HUES64 (cell line): ENCODE measurements around the gene TFAM.
"Not testable (repeated sequence)": the region's sequence is repeated elsewhere in the genome, so short reads cannot be mapped to it uniquely, and the experiment has no call there.

Source experiments
- H3K27ac ChIP-seq: 2 replicates; pipeline ENCODE4 v1.7.0; 2013; ENCODE audit warnings: low read depth, low read length, inconsistent platforms
- H3K27me3 ChIP-seq: 2 replicates; pipeline ENCODE4 v1.6.1; 2013; ENCODE audit warnings: mild to moderate bottlenecking, low read length; ENCODE audit not compliant: insufficient read depth
- H3K36me3 ChIP-seq: 2 replicates; pipeline ENCODE4 v1.6.1; 2013; ENCODE audit warnings: mild to moderate bottlenecking, low read length; ENCODE audit not compliant: insufficient read depth
- H3K4me1 ChIP-seq: 2 replicates; pipeline ENCODE4 v1.6.1; 2013; ENCODE audit warnings: mild to moderate bottlenecking, low read length, moderate library complexity; ENCODE audit not compliant: insufficient read depth
- H3K4me3 ChIP-seq: 2 replicates; pipeline ENCODE4 v1.5.1; 2013; ENCODE audit warnings: mild to moderate bottlenecking, low read length, moderate library complexity
- H3K9ac ChIP-seq: 2 replicates; pipeline ENCODE4 v1.6.1; 2013; ENCODE audit warnings: mild to moderate bottlenecking, low read depth, low read length
- H3K9me3 ChIP-seq: 2 replicates; pipeline ENCODE4 v1.6.1; 2013; ENCODE audit warnings: low read depth, low read length; ENCODE audit not compliant: insufficient read depth
- WGBS: fragments of 150-250, 120-280 bp; methylation state at CpG from one replicate; pipeline ENCODE4 v1.1.7; 2013; ENCODE audit warnings: missing lambda C conversion rate; 5-methylcytosine and 5-hydroxymethylcytosine counted together

Gene TFAM

DNA sequence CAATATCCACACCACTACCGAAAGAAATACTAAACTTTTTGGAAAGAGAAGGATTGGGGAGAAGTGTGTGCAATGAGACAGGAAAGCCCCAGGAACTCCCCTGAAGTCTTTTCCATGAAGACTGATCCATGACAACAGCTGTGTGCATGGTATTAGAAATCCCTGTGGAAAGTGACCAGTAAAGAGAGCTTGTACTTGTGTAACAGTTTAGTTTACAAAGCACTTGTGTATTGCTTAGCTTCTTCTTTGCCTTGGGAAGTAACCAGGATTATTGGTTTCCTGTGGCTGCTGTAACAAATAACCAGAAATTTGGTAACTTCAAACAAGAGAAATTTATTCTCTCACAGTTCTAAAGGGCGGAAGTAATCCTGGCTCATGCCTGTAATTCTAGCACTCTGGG lies 18.8 kb downstream of the TFAM start:
- WGBS = 98% methylated on average over 2 of the region's 2 CpGs
- no peaks in the 10 kb centered on the region for H3K9me3 ChIP-seq
- H3K27me3 ChIP-seq = no peaks in the 10 kb centered on the region
- H3K36me3 ChIP-seq = peaks cover 2% of the 10 kb centered on the region; the same call in 1 of the 2 replicates
- H3K9ac ChIP-seq = no peak overlapping the region
- no peak overlapping the region for H3K27ac ChIP-seq
- no peaks in the 10 kb centered on the region for H3K4me1 ChIP-seq
- H3K4me3 ChIP-seq = no peak overlapping the region

- Histone ChIP-seq H3K27me3 (no peaks in the 10 kb centered on the region), H3K9ac (no peak overlapping the region), H3K27ac (no peak overlapping the region), H3K36me3 (no peaks in the 10 kb centered on the region), H3K4me1 (peaks cover 9% of the 10 kb centered on the region; the same call in 1 of the 2 replicates), H3K4me3 (no peak overlapping the region), H3K9me3 (no peaks in the 10 kb centered on the region)
- WGBS = 81% methylated on average over 4 of the region's 4 CpGs
Measured at GRCh38 chr10:58409956-58410610, 24.9 kb downstream of the TFAM start.

DNA sequence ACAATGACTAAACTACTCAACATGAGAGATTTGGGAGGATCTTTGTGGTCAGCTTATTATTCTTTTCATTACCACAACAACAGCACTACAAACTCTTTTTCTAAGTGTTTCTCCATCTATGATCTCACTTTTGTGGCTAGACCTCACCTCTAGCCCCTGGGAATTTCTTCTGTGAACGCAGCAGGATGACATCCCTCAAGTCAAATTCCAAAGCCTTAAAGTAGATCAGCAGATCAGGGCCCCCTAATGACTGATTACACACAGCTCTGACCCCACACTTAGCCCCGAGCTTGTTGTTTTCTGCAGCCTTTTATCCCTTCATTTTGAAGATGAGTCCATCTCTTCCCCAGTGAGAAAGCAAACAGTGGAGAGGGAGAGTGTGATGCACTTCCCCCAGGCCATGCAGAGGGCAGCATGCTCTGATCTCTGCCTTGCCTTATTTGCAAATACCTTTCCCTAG lies 27.3 kb downstream of the TFAM start:
- WGBS = 25% methylated on average over 2 of the region's 2 CpGs
- H3K4me1 ChIP-seq = peaks cover 9% of the 10 kb centered on the region; the same call in 1 of the 2 replicates
- H3K9me3 ChIP-seq = no peaks in the 10 kb centered on the region
- no peaks in the 10 kb centered on the region for H3K36me3 ChIP-seq
- no peak overlapping the region for H3K4me3 ChIP-seq
- H3K27ac ChIP-seq = no peak overlapping the region
- H3K27me3 ChIP-seq = no peaks in the 10 kb centered on the region
- no peak overlapping the region for H3K9ac ChIP-seq

- WGBS = 77% methylated on average over 5 of the region's 5 CpGs
- no peak overlapping the region for H3K4me3 ChIP-seq
Measured at GRCh38 chr10:58414270-58415041, 29.2 kb downstream of the TFAM start.

DNA sequence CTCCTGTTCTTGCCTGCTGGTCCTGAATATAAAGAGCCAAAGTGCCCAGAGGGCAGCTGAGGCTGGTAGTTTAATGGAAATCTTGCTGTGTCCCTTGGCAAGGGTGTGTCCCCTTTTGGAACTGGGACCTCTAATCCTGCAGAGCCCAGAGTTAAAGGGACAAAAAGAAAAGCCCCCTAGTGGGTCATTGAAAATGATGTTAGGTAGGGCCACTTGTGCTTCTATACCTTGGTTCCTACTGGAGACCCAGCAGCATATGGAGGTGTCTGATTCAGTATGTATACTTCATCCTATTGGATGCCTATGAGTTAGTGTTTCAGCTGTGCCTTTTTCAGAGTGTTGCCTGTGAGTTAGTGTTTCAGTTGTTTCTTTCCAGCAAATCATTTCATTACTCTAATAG lies 30.5 kb downstream of the TFAM start:
- Histone ChIP-seq H3K27ac (no peak overlapping the region), H3K36me3 (no peaks in the 10 kb centered on the region), H3K4me3 (no peak overlapping the region), H3K27me3 (no peaks in the 10 kb centered on the region), H3K9me3 (no peaks in the 10 kb centered on the region), H3K9ac (no peak overlapping the region), H3K4me1 (peaks cover 9% of the 10 kb centered on the region; the same call in 1 of the 2 replicates)

More at GRCh38 chr10:58414270-58415041, 29.2 kb downstream of the TFAM start:
- no peak overlapping the region for H3K9ac ChIP-seq
- H3K9me3 ChIP-seq = no peaks in the 10 kb centered on the region
- no peaks in the 10 kb centered on the region for H3K27me3 ChIP-seq
- no peaks in the 10 kb centered on the region for H3K36me3 ChIP-seq
- H3K27ac ChIP-seq = no peak overlapping the region
- H3K4me1 ChIP-seq = peaks cover 9% of the 10 kb centered on the region; the same call in 1 of the 2 replicates

- H3K9me3 ChIP-seq, H3K27me3 ChIP-seq, H3K4me1 ChIP-seq, H3K27ac ChIP-seq, H3K9ac ChIP-seq, H3K4me3 ChIP-seq, H3K36me3 ChIP-seq: not testable (repeated sequence)
- WGBS = 88% methylated on average over 1 of the region's 2 CpGs
Measured at GRCh38 chr10:58417902-58418301, 32.7 kb downstream of the TFAM start.

- Histone ChIP-seq H3K4me3 (no peak overlapping the region), H3K27me3 (no peaks in the 10 kb centered on the region), H3K9me3 (peaks cover 20% of the 10 kb centered on the region), H3K9ac (no peak overlapping the region), H3K4me1 (no peaks in the 10 kb centered on the region), H3K27ac (no peak overlapping the region), H3K36me3 (no peaks in the 10 kb centered on the region)
- 88% methylated on average over 1 of the region's 1 CpG for WGBS
Measured at GRCh38 chr10:58424176-58424575, 39.0 kb downstream of the TFAM start.

DNA sequence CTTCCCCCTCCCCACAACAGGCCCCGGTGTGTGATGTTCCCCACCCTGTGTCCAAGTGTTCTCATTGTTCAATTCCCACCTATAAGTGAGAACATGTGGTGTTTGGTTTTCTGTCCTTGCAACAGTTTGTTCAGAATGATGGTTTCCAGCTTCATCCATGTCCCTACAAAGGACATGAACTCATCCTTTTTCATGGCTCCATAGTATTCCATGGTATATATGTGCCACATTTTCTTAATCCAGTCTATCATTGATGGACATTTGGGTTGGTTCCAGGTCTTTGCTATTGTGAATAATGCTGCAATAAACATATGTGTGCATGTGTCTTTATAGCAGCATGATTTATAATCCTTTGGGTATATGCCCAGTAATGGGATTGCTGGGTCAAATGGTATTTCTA lies 43.2 kb downstream of the TFAM start:
- not testable (repeated sequence) for H3K36me3 ChIP-seq, H3K9ac ChIP-seq, H3K27ac ChIP-seq, H3K4me3 ChIP-seq, H3K27me3 ChIP-seq, H3K4me1 ChIP-seq
- H3K9me3 ChIP-seq = peaks cover 17% of the 10 kb centered on the region
- 100% methylated on average over 1 of the region's 1 CpG for WGBS

GRCh38 chr10:58431903-58432302 lies 46.7 kb downstream of the TFAM start:
- no peaks in the 10 kb centered on the region for H3K9me3 ChIP-seq
- H3K9ac ChIP-seq = no peak overlapping the region
- H3K27ac ChIP-seq = no peak overlapping the region
- peaks cover 14% of the 10 kb centered on the region for H3K4me1 ChIP-seq
- H3K36me3 ChIP-seq = no peaks in the 10 kb centered on the region
- H3K27me3 ChIP-seq = no peaks in the 10 kb centered on the region
- no peak overlapping the region for H3K4me3 ChIP-seq
- 92% methylated on average over 2 of the region's 2 CpGs for WGBS

DNA sequence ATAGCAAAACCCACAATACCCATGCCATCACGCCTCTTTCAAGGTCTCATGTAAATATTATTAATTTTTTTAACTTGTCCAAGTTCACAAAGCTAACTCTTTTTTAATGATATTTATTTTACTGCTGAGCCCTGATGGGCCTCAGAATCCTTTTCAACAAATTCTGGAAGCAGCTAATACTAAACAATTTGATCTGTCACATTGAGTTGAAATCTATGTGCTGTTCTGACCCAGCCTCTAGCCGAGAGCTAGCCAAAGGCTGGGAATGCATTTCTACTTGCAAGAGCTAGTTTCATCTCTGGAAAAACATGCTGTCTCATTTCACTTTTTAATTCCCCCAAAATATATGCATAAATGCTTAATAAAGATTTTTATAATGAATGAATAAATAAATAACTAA lies 47.9 kb downstream of the TFAM start:
- Histone ChIP-seq H3K4me3 (no peak overlapping the region), H3K36me3 (no peaks in the 10 kb centered on the region), H3K27ac (no peak overlapping the region), H3K9ac (no peak overlapping the region), H3K4me1 (peaks cover 14% of the 10 kb centered on the region), H3K9me3 (no peaks in the 10 kb centered on the region), H3K27me3 (no peaks in the 10 kb centered on the region)
- 88% methylated on average over 2 of the region's 2 CpGs for WGBS

- WGBS = 92% methylated on average over 4 of the region's 5 CpGs
- Histone ChIP-seq H3K9ac (no peak overlapping the region), H3K27me3 (no peaks in the 10 kb centered on the region), H3K27ac (no peak overlapping the region), H3K36me3 (no peaks in the 10 kb centered on the region), H3K4me3 (no peak overlapping the region), H3K9me3 (no peaks in the 10 kb centered on the region), H3K4me1 (peaks cover 14% of the 10 kb centered on the region)
Measured at GRCh38 chr10:58433571-58433970, 48.4 kb downstream of the TFAM start.
